Measurements from ENCODE around the gene LDHB. TPM values are rescaled to one million over a fixed set of nuclear protein-coding genes. Genes with fewer than 3 reads are reported as not detected.

The LDHB gene
- total and polyA plus RNA-seq, 9 of the 15 experiments (the other 6 are each of a cell fraction or from before 2014, with no cell fraction given): 743 to 2,680 (median 968) TPM

GRCh38 chr12:21678959-21679358, 21.3 kb upstream of the LDHB start (continued):
- TF ChIP-seq REST (IDR thresholded peaks at IDR 0.05; ENCODE audit: borderline replicate concordance) (no peak), REST (CRISPR knock-in tag; IDR thresholded peaks at IDR 0.05; ENCODE audit: low read depth) (no peak), PBX2 (CRISPR knock-in tag; IDR thresholded peaks at IDR 0.05; ENCODE audit: low read depth) (no peak), PBX2 (tag; conservative IDR thresholded peaks at IDR 0.05; ENCODE audit: low read depth) (peak; percentile 62; the same call in 1 of the 2 replicates), ETV6 (IDR thresholded peaks at IDR 0.05; ENCODE audit: borderline replicate concordance in 1 of 2, low read depth in 2 of 2, low read length in 1 of 2) (peak in 1 of 2 experiments; percentile 65; a peak in 1 of 4 replicates), ETV6 (CRISPR knock-in tag; IDR thresholded peaks at IDR 0.05; ENCODE audit: borderline replicate concordance) (no peak), CEBPZ (IDR thresholded peaks at IDR 0.05; ENCODE audit: borderline replicate concordance, low read depth, low read length) (no peak), HLTF (IDR thresholded peaks at IDR 0.05) (no peak), SRSF1 (IDR thresholded peaks at IDR 0.05; ENCODE audit: low read depth, low read length) (no peak), NFE2 (IDR thresholded peaks at IDR 0.05; ENCODE audit: low read depth) (0 out of 2 replicates have a peak, but pooled peaks have one; percentile 36), ZC3H4 (CRISPR knock-in tag; IDR thresholded peaks at IDR 0.05; ENCODE audit: borderline replicate concordance) (no peak), ZNF780A (CRISPR knock-in tag; IDR thresholded peaks at IDR 0.05) (no peak), ZNF668 (CRISPR knock-in tag; IDR thresholded peaks at IDR 0.05) (no peak), ZNF316 (IDR thresholded peaks at IDR 0.05) (no peak), TGIF2 (CRISPR knock-in tag; IDR thresholded peaks at IDR 0.05) (no peak), MEF2A (IDR thresholded peaks at IDR 0.05; ENCODE audit: control insufficient read depth, low read depth, low read length) (no peak)

Data from K562 (cell line).